Measurements from ENCODE around the gene RETREG3.
A peak's percentile ranks its signal among the peaks of the same experiment; 100 is the strongest.
"Not testable (repeated sequence)": the region's sequence is repeated elsewhere in the genome, so short reads cannot be mapped to it uniquely, and the experiment has no call there.

Gene RETREG3

GRCh38 chr17:42548993-42549755 lies 60.0 kb downstream of the RETREG3 start:
- no peak for DNase-seq

- DNase-seq = peak; percentile 80
Measured at GRCh38 chr17:42548070-42548837, 60.9 kb downstream of the RETREG3 start.

GRCh38 chr17:42547698-42548069 lies 61.5 kb downstream of the RETREG3 start:
- no peak for DNase-seq

- no peak for DNase-seq
Measured at GRCh38 chr17:42547001-42547461, 62.1 kb downstream of the RETREG3 start.

- DNase-seq = not testable (repeated sequence)
Measured at GRCh38 chr17:42545755-42546505, 63.2 kb downstream of the RETREG3 start.

GRCh38 chr17:42544874-42545283 lies 64.3 kb downstream of the RETREG3 start:
- no peak for DNase-seq

- DNase-seq = no peak
Measured at GRCh38 chr17:42543190-42544079, 65.7 kb downstream of the RETREG3 start.

GRCh38 chr17:42541041-42541833 lies 67.9 kb downstream of the RETREG3 start:
- no peak for DNase-seq

GRCh38 chr17:42540558-42540957 lies 68.6 kb downstream of the RETREG3 start:
- DNase-seq = not testable (repeated sequence)

GRCh38 chr17:42538482-42538881 lies 70.7 kb downstream of the RETREG3 start:
- no peak for DNase-seq

- DNase-seq = no peak
Measured at GRCh38 chr17:42537826-42538451, 71.2 kb downstream of the RETREG3 start.

- no peak for DNase-seq
Measured at GRCh38 chr17:42537156-42537805, 71.9 kb downstream of the RETREG3 start.

- peak; percentile 73 for DNase-seq
Measured at GRCh38 chr17:42536372-42537155, 72.6 kb downstream of the RETREG3 start.

- DNase-seq = peak; percentile 83
Measured at GRCh38 chr17:42536048-42536371, 73.2 kb downstream of the RETREG3 start, which contains the start of gene NAGLU. Gene NAGLU (plus strand): TSS chr17:42536241. CDS start chr17:42536273, 32 bp downstream.

GRCh38 chr17:42535155-42536047 lies 73.8 kb downstream of the RETREG3 start:
- no peak for DNase-seq

- peak; percentile 52 for DNase-seq
Measured at GRCh38 chr17:42531455-42532354, 77.5 kb downstream of the RETREG3 start.

- DNase-seq = no peak
Measured at GRCh38 chr17:42530952-42531454, 78.2 kb downstream of the RETREG3 start.

All from stimulated activated CD4-positive, alpha-beta T cell treated with anti-CD3 and anti-CD28 coated beads, Interleukin-12 subunit alpha, Interleukin-12 subunit beta, amount 100 ng/mL, for 4 hours (primary cell).